Retinal pigment epithelial cell (primary cell): ENCODE data around the gene HDAC5.

Experiments used
- DNase-seq: peaks from one replicate; pipeline ENCODE4 v3.0.0-alpha.2; 2010; ENCODE audit warnings: low read depth
- H3K4me3 ChIP-seq: 2 replicates; pipeline ENCODE4 v1.5.1; 2011; ENCODE audit warnings: mild to moderate bottlenecking, low read length, control low read depth, moderate library complexity
- CTCF ChIP-seq: conservative IDR thresholded peaks from 2 replicates; pipeline ENCODE4 v1.5.1; 2011; ENCODE audit warnings: low read depth, low read length, control low read depth, inconsistent platforms

Gene HDAC5

DNA sequence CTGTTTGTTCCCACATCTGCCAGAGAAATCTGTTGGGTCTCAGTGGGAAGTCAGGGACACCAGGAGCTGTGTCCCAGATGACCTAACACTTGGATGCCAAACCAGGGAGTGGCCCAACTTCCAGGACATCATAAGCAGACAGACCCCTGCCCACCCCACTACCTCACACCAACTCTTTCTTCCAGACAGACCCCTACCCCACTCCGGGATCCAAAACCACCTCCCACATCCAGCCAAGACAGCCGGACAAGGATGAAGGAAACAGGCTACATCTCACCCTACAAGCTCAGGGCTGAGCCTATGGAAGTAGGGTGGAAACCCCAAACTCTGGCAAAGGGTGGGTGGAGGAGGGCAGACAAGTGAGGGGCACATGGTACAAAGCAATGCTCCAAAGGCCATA, 3.6 kb downstream of the HDAC5 start:
- DNase-seq, result no peak
- TF ChIP-seq CTCF, result no peak
- H3K4me3 ChIP-seq, result no peak overlapping the region

DNA sequence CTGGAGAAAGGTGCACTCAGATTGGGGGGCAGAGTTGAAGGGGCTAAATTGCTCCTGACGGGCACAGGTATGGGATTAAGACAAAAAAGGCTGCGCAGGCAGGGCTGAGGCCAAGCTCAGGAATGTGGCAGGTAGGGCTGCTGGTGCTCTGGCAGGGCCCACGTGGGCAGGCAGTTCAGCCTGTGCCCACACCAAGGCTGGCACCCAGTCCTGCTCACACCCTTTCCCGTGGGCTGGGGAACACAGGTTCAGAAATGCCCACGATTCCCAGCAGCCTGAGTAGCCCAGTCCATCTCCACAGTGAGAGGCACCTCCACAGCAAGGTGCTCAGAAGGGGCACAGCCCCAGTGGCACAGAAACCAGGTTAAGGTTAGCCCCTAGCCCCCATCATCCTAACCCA, 4.4 kb downstream of the HDAC5 start:
- no peak for TF ChIP-seq CTCF
- DNase-seq, result no peak
- H3K4me3 ChIP-seq, result no peak overlapping the region

DNA sequence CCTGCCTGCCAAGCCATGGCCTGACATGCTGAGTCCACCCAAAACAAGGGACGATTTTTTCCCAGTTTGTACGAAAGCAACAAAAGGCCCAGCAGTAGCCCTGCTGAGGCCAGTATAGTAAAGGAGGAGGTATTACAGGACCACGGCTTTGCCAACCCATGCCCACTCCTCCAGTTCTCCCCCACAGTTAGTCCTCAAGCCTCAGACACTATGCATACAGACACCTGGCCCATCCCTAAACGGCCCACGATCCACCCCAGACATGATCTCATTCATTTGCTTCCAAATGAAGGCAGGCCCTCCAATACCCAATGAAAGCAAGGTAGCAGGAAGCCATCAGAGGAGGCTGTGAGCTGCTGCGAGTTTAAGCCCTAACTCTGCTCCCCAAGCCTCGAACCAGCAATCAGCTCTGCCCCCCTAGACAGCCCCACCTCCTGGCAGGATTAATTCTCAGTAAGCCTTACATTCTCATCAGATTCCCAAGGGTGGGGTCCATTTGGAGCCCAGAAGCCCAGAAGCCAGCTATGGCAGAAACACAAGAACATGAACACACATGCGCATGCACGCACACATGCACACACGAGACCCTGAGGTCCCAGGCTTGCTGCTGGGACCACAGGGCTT, 4.9 kb downstream of the HDAC5 start:
- peak; percentile 22 for TF ChIP-seq CTCF
- no peak for DNase-seq
- no peak overlapping the region for H3K4me3 ChIP-seq

- no peak overlapping the region for H3K4me3 ChIP-seq
- TF ChIP-seq CTCF, result no peak
- no peak for DNase-seq
These were observed 6.1 kb downstream of the HDAC5 start for GRCh38 chr17:44117351-44117750.

DNA sequence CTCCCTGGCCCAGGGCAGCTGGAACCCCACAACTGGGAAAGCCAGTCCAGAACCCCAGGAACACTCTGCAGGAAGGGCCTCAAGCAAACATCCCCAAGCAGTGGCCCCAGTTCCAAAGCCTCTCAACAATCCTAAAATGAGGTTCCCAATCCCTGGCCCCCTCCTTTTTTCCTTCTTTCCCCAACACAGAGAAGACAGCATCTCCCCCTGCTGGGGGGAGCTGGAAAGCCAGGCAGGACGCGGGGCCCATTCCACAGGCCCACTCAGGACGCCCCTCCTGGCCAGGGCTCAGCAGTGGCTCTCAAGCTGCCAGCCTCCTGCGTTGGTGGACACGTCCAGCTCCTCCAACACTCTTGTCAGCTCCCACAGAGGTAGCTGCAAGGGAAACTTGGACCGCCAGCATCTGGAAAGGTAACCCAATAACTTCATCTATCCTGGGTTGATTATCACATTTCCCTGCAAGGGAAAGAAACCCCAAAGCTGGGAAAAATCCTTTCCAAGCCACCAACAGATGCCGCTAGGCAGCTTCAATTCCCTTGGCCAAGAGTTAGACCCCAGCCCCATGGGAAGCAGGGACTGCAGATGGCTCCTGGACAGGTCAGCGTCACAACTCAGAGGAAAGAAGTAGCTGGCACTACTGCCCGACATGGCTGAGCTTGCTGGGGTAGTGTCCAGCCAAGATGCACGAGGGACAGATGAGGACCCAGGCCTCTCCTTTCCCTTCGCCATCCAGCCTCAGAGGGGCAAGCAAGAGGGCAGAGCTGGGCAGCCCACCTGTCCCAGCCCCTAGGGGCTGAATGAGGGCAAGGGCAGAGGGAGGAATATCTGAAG, 7.6 kb downstream of the HDAC5 start:
- DNase-seq, result no peak
- TF ChIP-seq CTCF, result peak; percentile 81
- no peak overlapping the region for H3K4me3 ChIP-seq

GRCh38 chr17:44113868-44114840, 9.3 kb downstream of the HDAC5 start:
- DNase-seq, result no peak
- no peak overlapping the region for H3K4me3 ChIP-seq
- TF ChIP-seq CTCF, result no peak
